Lower leg skin (tissue), 4 donors: ENCODE measurements around the gene CMTM2. TPM values are rescaled to one million over a fixed set of nuclear protein-coding genes. Genes with fewer than 3 reads are reported as not detected.

Experiments used
- DNase-seq, 2 donors: peaks; one replicate each; pipeline ENCODE4 v3.0.0-alpha.2; 2019; ENCODE audit warnings: low spot score in 2 of 2
- H3K4me3 ChIP-seq: fragments of 200-600 bp; sonication (generic); 2 replicates; pipeline ENCODE4 v1.5.1; 2017; ENCODE audit warnings: mild to moderate bottlenecking, low read depth; ENCODE audit not compliant: poor library complexity, severe bottlenecking
- CTCF ChIP-seq, 3 donors: fragments of 450-650 bp; IDR thresholded peaks; one replicate each; pipeline ENCODE4 v1.5.1; 2016; ENCODE audit warnings: antibody characterized with exemption in 3 of 3, mild to moderate bottlenecking in 3 of 3, moderate library complexity in 2 of 3
- POLR2A ChIP-seq, 2 donors: fragments of 450-650 bp; IDR thresholded peaks; one replicate each; pipeline ENCODE4 v1.6.1; 2016 to 2017; ENCODE audit warnings: antibody characterized with exemption in 2 of 2, mild to moderate bottlenecking in 1 of 2, moderate library complexity in 1 of 2
- WGBS, 2 donors: methylation state at CpG; one replicate each; pipeline ENCODE4 v1.1.5; 2018; 5-methylcytosine and 5-hydroxymethylcytosine counted together
- intact Hi-C: fragments of 100-400 bp; cut with DNase I; formaldehyde crosslinking; loops from one replicate; pipeline ENCODE4 v1.15.0; 2023; ENCODE audit warnings: low total_unique reads
- total RNA-seq, 4 donors: library from RNA; depleted of rRNA; stranded (reverse); fragments of >200 nt; gene quantifications; one replicate each; pipeline ENCODE4 v1.1.0, GENCODE V29; 2016

The CMTM2 gene
- total RNA-seq, 4 donors from 2014 or later: 0.26 TPM; not detected in 3

- DNase-seq: no peak
- TF ChIP-seq CTCF (IDR thresholded peaks at IDR 0.05) (no peak), POLR2A (IDR thresholded peaks at IDR 0.05) (no peak)
- H3K4me3 ChIP-seq: no peak overlapping the region
- intact Hi-C loops: no loop called here
- 85 to 90% methylated on average over 6 of the region's 6 CpGs for WGBS, 2 donors
Measured at GRCh38 chr16:66554495-66554894, 24.8 kb upstream of the CMTM2 start.

- no peak for TF ChIP-seq CTCF (IDR thresholded peaks at IDR 0.05)
- no peak for TF ChIP-seq POLR2A (IDR thresholded peaks at IDR 0.05)
- intact Hi-C loops: no loop called here
- WGBS, 2 donors: 76 to 84% methylated on average over 1 of the region's 1 CpG
- H3K4me3 ChIP-seq: no peak overlapping the region
- no peak for DNase-seq
Measured at GRCh38 chr16:66560107-66560506, 19.2 kb upstream of the CMTM2 start.

GRCh38 chr16:66561381-66562080, 17.7 kb upstream of the CMTM2 start:
- no peak overlapping the region for H3K4me3 ChIP-seq
- WGBS, 2 donors: 90 to 94% methylated on average over 3 of the region's 3 CpGs
- intact Hi-C loops: no loop called here
- no peak for DNase-seq
- TF ChIP-seq POLR2A (IDR thresholded peaks at IDR 0.05) (no peak), CTCF (IDR thresholded peaks at IDR 0.05) (no peak)

GRCh38 chr16:66562409-66562808, 16.9 kb upstream of the CMTM2 start:
- 90 to 92% methylated on average over 1 of the region's 1 CpG for WGBS, 2 donors
- intact Hi-C loops: no loop called here

GRCh38 chr16:66562986-66563385, 16.3 kb upstream of the CMTM2 start:
- no peak for DNase-seq
- 83 to 87% methylated on average over 2 of the region's 2 CpGs for WGBS, 2 donors
- TF ChIP-seq CTCF (IDR thresholded peaks at IDR 0.05): no peak
- TF ChIP-seq POLR2A (IDR thresholded peaks at IDR 0.05): no peak
- intact Hi-C loops: no loop called here
- no peak overlapping the region for H3K4me3 ChIP-seq

More at GRCh38 chr16:66562409-66562808, 16.9 kb upstream of the CMTM2 start:
- no peak for DNase-seq
- no peak for TF ChIP-seq CTCF (IDR thresholded peaks at IDR 0.05)
- TF ChIP-seq POLR2A (IDR thresholded peaks at IDR 0.05): no peak
- no peak overlapping the region for H3K4me3 ChIP-seq
